Measurements from ENCODE around the gene WIPF1.
A peak's percentile ranks its signal among the peaks of the same experiment; 100 is the strongest.

Gene WIPF1

DNA sequence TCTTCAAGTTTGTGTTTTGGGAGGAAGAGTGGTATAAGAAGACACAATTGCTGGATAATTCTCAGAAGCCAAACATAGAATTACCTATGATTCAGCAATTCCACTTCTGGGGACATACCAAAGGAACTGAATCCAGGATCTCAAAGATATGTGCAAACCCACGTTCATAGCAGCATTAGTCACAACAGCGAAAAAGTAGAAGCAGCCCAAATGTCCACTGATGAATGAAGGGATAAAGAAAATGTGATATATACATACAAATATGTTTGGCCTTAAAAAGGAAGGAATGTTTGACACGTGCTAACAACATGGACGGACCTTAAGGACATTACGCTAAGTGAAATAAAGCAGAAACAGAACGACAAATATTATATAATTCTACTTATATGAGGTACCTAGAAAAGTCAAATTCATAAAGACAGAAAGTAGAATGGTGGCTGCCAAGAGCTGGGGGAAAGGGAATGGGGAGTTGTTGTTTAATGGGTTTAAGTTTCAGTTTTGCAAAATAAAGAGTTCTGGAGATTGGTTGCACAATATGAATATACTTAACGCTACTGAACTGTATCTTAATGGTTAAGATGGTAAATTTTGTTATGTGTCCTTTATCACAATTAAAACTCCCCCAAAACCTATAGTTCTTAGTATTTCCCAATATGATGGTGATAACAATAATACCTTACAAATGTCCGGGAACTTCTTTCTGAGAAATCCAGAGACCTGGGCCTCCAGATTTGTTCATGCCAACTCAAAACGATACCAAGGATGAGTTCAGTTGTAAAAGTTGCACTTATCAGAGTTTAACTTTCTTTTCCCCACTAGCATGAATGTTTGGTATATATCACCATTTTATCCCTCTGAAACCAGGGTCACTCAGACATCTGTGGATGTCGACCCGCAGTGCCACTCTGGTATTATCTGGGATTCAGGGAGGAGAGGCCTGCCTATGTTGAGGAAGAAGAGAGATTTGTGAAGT lies 33.7 kb upstream of the WIPF1 start:
- H3K27ac ChIP-seq (ENCODE audit: low read length, poor library complexity, severe bottlenecking): no peak overlapping the region
- 100% methylated on average over 2 of the region's 11 CpGs for WGBS
- H3K27me3 ChIP-seq (ENCODE audit: control insufficient read depth in 1 of 2, insufficient read depth in 1 of 2, low read length in 2 of 2): no peaks in the 10 kb centered on the region
- H4K8ac ChIP-seq (ENCODE audit: low read length): no peak overlapping the region
- H2BK5ac ChIP-seq (ENCODE audit: low read depth, low read length, poor library complexity, severe bottlenecking): no peak overlapping the region
- no peak overlapping the region for H3K18ac ChIP-seq (ENCODE audit: low read depth in 1 of 2, low read length in 2 of 2)
- H2BK15ac ChIP-seq (ENCODE audit: low read depth, poor library complexity, severe bottlenecking): no peak overlapping the region
- peaks cover 4 to 5% of the 10 kb centered on the region in 2 experiments for H3K36me3 ChIP-seq (ENCODE audit: control insufficient read depth in 1 of 2, insufficient read depth in 2 of 2, low read depth in 1 of 2, low read length in 2 of 2)
- no peak overlapping the region for H3K4ac ChIP-seq (ENCODE audit: low read depth in 1 of 2, low read length in 2 of 2)
- H2BK120ac ChIP-seq (ENCODE audit: low read depth, low read length): no peak overlapping the region
- H3K4me3 ChIP-seq (ENCODE audit: insufficient read depth in 1 of 2, low read depth in 1 of 2, low read length in 2 of 2): no peak overlapping the region
- no peak overlapping the region for H2BK12ac ChIP-seq (ENCODE audit: low read length in 2 of 2)
- peaks cover 23% of the 10 kb centered on the region for H3K79me1 ChIP-seq (replicated peaks; ENCODE audit: low read length, poor library complexity, severe bottlenecking)
- peak overlapping the region; percentile 48 for H3K9ac ChIP-seq (ENCODE audit: low read length)
- H2AFZ ChIP-seq (ENCODE audit: low read depth, low read length): no peak overlapping the region
- no peak overlapping the region for H2AK5ac ChIP-seq (ENCODE audit: low read length, severe bottlenecking)
- H3K23ac ChIP-seq (ENCODE audit: low read length in 2 of 2): no peak overlapping the region
- no peak overlapping the region for H3K4me2 ChIP-seq (ENCODE audit: low read length, poor library complexity, severe bottlenecking)
- H3K14ac ChIP-seq (ENCODE audit: low read length in 2 of 2): no peak overlapping the region
- no peaks in the 10 kb centered on the region for H3K9me3 ChIP-seq (ENCODE audit: control insufficient read depth, low read length)
- peaks cover 9% of the 10 kb centered on the region for H3K4me1 ChIP-seq (ENCODE audit: control insufficient read depth, insufficient read depth, low read depth, low read length)
- no peak overlapping the region for H4K91ac ChIP-seq (ENCODE audit: low read length)
- DNase-seq: peak; percentile 76

DNA sequence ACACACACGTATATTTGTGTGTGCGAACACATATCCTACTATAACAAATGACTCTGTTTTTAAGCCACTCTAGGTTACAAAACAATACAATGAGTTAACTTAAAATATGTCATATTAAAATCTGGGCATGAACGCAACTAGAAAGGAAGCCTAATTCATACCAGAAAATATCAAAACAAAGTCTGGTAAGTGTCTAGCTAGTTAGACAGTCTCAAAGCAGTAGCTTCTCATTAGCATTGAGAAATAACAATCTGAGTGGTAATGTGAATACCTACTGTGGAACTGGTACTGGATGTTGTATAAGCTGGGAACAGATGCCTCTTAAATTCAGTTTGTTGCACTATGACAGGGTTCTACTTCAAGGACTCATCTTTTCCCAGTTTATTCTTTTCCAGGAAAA lies 32.5 kb upstream of the WIPF1 start:
- H3K9ac ChIP-seq (ENCODE audit: low read length): peak overlapping the region; percentile 48
- no peak overlapping the region for H4K91ac ChIP-seq (ENCODE audit: low read length)
- H4K8ac ChIP-seq (ENCODE audit: low read length): no peak overlapping the region
- H3K27ac ChIP-seq (ENCODE audit: low read length, poor library complexity, severe bottlenecking): no peak overlapping the region
- no peak overlapping the region for H3K4me2 ChIP-seq (ENCODE audit: low read length, poor library complexity, severe bottlenecking)
- no peak overlapping the region for H2AFZ ChIP-seq (ENCODE audit: low read depth, low read length)
- 100% methylated on average over 1 of the region's 3 CpGs for WGBS
- peaks cover 5 to 11% of the 10 kb centered on the region in 2 experiments for H3K36me3 ChIP-seq (ENCODE audit: control insufficient read depth in 1 of 2, insufficient read depth in 2 of 2, low read depth in 1 of 2, low read length in 2 of 2)
- no peak overlapping the region for H3K23ac ChIP-seq (ENCODE audit: low read length in 2 of 2)
- H2BK12ac ChIP-seq (ENCODE audit: low read length in 2 of 2): no peak overlapping the region
- H2AK5ac ChIP-seq (ENCODE audit: low read length, severe bottlenecking): no peak overlapping the region
- H3K4ac ChIP-seq (ENCODE audit: low read depth in 1 of 2, low read length in 2 of 2): no peak overlapping the region
- H2BK15ac ChIP-seq (ENCODE audit: low read depth, poor library complexity, severe bottlenecking): no peak overlapping the region
- no peak for DNase-seq
- H3K27me3 ChIP-seq (ENCODE audit: control insufficient read depth in 1 of 2, insufficient read depth in 1 of 2, low read length in 2 of 2): no peaks in the 10 kb centered on the region
- H2BK120ac ChIP-seq (ENCODE audit: low read depth, low read length): no peak overlapping the region
- peaks cover 24% of the 10 kb centered on the region for H3K79me1 ChIP-seq (replicated peaks; ENCODE audit: low read length, poor library complexity, severe bottlenecking)
- H2BK5ac ChIP-seq (ENCODE audit: low read depth, low read length, poor library complexity, severe bottlenecking): no peak overlapping the region
- H3K4me3 ChIP-seq (ENCODE audit: insufficient read depth in 1 of 2, low read depth in 1 of 2, low read length in 2 of 2): peak overlapping the region in 1 of 2 experiments; percentile 8
- no peaks in the 10 kb centered on the region for H3K9me3 ChIP-seq (ENCODE audit: control insufficient read depth, low read length)
- no peak overlapping the region for H3K14ac ChIP-seq (ENCODE audit: low read length in 2 of 2)
- H3K18ac ChIP-seq (ENCODE audit: low read depth in 1 of 2, low read length in 2 of 2): no peak overlapping the region
- peaks cover 8% of the 10 kb centered on the region for H3K4me1 ChIP-seq (ENCODE audit: control insufficient read depth, insufficient read depth, low read depth, low read length)

DNA sequence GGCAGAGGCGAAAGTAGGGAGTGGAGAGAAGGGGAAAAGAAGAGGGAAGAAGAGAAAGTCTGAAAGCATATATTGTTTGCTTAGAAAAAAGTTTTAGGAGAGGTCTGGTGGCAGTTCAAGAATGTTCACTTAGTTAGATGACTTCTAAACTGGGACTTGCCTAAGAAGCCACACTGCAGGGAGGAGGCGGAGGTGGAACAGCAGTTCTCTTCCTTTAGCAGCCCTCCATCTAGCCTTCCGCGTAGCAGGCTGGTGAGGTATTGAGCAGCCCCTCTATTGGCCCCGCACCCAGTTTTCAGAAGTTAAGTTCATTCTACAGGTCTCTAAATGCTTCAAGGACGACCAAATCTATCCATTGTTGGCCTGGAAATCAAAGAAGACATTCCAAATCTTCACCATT lies 31.9 kb upstream of the WIPF1 start:
- peaks cover 9% of the 10 kb centered on the region for H3K4me1 ChIP-seq (ENCODE audit: control insufficient read depth, insufficient read depth, low read depth, low read length)
- no peak overlapping the region for H4K8ac ChIP-seq (ENCODE audit: low read length)
- no peak overlapping the region for H3K27ac ChIP-seq (ENCODE audit: low read length, poor library complexity, severe bottlenecking)
- H3K18ac ChIP-seq (ENCODE audit: low read depth in 1 of 2, low read length in 2 of 2): peak overlapping the region in 1 of 2 experiments; percentile 21
- H3K79me1 ChIP-seq (replicated peaks; ENCODE audit: low read length, poor library complexity, severe bottlenecking): peaks cover 23% of the 10 kb centered on the region
- H2BK15ac ChIP-seq (ENCODE audit: low read depth, poor library complexity, severe bottlenecking): no peak overlapping the region
- 93% methylated on average over 6 of the region's 6 CpGs for WGBS
- no peak overlapping the region for H3K9ac ChIP-seq (ENCODE audit: low read length)
- no peak overlapping the region for H3K23ac ChIP-seq (ENCODE audit: low read length in 2 of 2)
- H2BK12ac ChIP-seq (ENCODE audit: low read length in 2 of 2): no peak overlapping the region
- H3K14ac ChIP-seq (ENCODE audit: low read length in 2 of 2): no peak overlapping the region
- H4K91ac ChIP-seq (ENCODE audit: low read length): no peak overlapping the region
- no peak for DNase-seq
- H2AFZ ChIP-seq (ENCODE audit: low read depth, low read length): no peak overlapping the region
- no peak overlapping the region for H2AK5ac ChIP-seq (ENCODE audit: low read length, severe bottlenecking)
- H2BK120ac ChIP-seq (ENCODE audit: low read depth, low read length): no peak overlapping the region
- H3K4me3 ChIP-seq (ENCODE audit: insufficient read depth in 1 of 2, low read depth in 1 of 2, low read length in 2 of 2): no peak overlapping the region
- no peak overlapping the region for H3K4ac ChIP-seq (ENCODE audit: low read depth in 1 of 2, low read length in 2 of 2)
- H3K4me2 ChIP-seq (ENCODE audit: low read length, poor library complexity, severe bottlenecking): no peak overlapping the region
- no peaks in the 10 kb centered on the region for H3K9me3 ChIP-seq (ENCODE audit: control insufficient read depth, low read length)
- H3K27me3 ChIP-seq (ENCODE audit: control insufficient read depth in 1 of 2, insufficient read depth in 1 of 2, low read length in 2 of 2): no peaks in the 10 kb centered on the region
- H2BK5ac ChIP-seq (ENCODE audit: low read depth, low read length, poor library complexity, severe bottlenecking): no peak overlapping the region
- peaks cover 3 to 17% of the 10 kb centered on the region in 2 experiments for H3K36me3 ChIP-seq (ENCODE audit: control insufficient read depth in 1 of 2, insufficient read depth in 2 of 2, low read depth in 1 of 2, low read length in 2 of 2)

DNA sequence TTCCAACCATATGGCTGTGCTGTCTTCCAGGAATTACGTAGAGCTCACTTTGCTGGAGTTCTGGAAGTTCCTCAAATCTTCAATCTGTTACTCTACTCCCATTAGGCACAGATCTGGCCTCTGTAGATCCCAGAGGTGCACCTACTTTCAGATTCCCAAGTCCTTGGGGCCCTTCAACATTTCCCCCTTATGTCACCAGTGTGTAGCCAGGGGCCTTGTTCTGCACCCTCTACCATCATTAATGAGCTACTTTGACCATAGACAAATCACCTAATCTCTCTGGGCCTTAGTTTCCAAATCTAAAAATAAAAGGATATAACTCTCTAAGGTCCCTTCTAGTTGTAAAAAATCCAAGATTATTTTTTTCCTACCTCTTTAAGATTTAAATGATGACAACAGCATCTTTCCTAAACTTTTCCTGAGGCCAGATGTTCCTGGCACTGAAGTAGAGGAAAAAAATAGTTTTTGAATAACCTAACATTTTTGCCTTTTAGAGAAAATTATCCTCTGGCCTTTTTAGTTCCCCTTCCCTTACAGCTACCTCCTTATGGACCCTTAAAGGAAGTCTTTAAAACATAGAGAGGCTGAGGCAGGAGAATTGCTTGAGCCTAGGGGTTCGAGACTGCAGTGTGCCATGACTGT lies 31.0 kb upstream of the WIPF1 start:
- Histone ChIP-seq H2BK15ac (ENCODE audit: low read depth, poor library complexity, severe bottlenecking) (no peak overlapping the region), H2AK5ac (ENCODE audit: low read length, severe bottlenecking) (no peak overlapping the region), H2BK12ac (ENCODE audit: low read length in 2 of 2) (no peak overlapping the region), H4K8ac (ENCODE audit: low read length) (no peak overlapping the region), H3K79me1 (replicated peaks; ENCODE audit: low read length, poor library complexity, severe bottlenecking) (peaks cover 23% of the 10 kb centered on the region), H3K9me3 (ENCODE audit: control insufficient read depth, low read length) (no peaks in the 10 kb centered on the region), H3K27me3 (ENCODE audit: control insufficient read depth in 1 of 2, insufficient read depth in 1 of 2, low read length in 2 of 2) (no peaks in the 10 kb centered on the region), H3K4me3 (ENCODE audit: insufficient read depth in 1 of 2, low read depth in 1 of 2, low read length in 2 of 2) (no peak overlapping the region), H3K9ac (ENCODE audit: low read length) (no peak overlapping the region), H2BK5ac (ENCODE audit: low read depth, low read length, poor library complexity, severe bottlenecking) (no peak overlapping the region), H2AFZ (ENCODE audit: low read depth, low read length) (no peak overlapping the region), H3K23ac (ENCODE audit: low read length in 2 of 2) (no peak overlapping the region), H3K27ac (ENCODE audit: low read length, poor library complexity, severe bottlenecking) (no peak overlapping the region), H2BK120ac (ENCODE audit: low read depth, low read length) (no peak overlapping the region), H3K4me1 (ENCODE audit: control insufficient read depth, insufficient read depth, low read depth, low read length) (peaks cover 9% of the 10 kb centered on the region), H3K4me2 (ENCODE audit: low read length, poor library complexity, severe bottlenecking) (no peak overlapping the region), H3K14ac (ENCODE audit: low read length in 2 of 2) (no peak overlapping the region), H3K4ac (ENCODE audit: low read depth in 1 of 2, low read length in 2 of 2) (no peak overlapping the region), H3K36me3 (ENCODE audit: control insufficient read depth in 1 of 2, insufficient read depth in 2 of 2, low read depth in 1 of 2, low read length in 2 of 2) (peaks cover 3 to 23% of the 10 kb centered on the region in 2 experiments), H3K18ac (ENCODE audit: low read depth in 1 of 2, low read length in 2 of 2) (no peak overlapping the region), H4K91ac (ENCODE audit: low read length) (no peak overlapping the region)
- 99% methylated on average over 2 of the region's 2 CpGs for WGBS
- no peak for DNase-seq
